Measurements from ENCODE around the gene ANP32B.
A peak's percentile ranks its signal among the peaks of the same experiment; 100 is the strongest.
"Not testable (repeated sequence)": the region's sequence is repeated elsewhere in the genome, so short reads cannot be mapped to it uniquely, and the experiment has no call there.

ANP32B gene

DNA sequence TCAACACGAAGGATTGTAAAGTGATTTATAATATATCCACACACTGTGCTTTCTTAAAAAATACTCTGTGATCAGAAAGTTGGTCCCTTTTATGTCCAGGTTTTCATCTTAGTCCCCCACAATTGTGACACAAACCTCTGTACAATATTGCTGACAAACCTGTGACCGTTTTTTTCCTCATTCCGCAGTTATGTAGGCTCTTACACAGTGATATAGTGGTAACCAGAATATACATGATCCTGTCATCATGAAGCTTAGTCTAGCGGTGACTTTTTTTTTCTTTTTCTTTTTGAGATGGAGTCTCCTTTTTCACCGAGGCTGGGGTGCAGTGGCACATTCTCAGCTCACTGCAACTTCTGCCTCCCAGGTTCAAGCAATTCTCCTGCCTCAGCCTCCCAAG is 8.7 kb downstream of the ANP32B start:
- FAIRE-seq: no peak
- DNase-seq (ENCODE audit: low spot score): no peak

- no peak for FAIRE-seq
- DNase-seq (ENCODE audit: low spot score): no peak
Observed at GRCh38 chr9:97992219-97992618, 9.1 kb downstream of the ANP32B start.

- FAIRE-seq (no peak), DNase-seq (ENCODE audit: low spot score) (no peak)
Observed at GRCh38 chr9:97993000-97993399, 9.9 kb downstream of the ANP32B start.

DNA sequence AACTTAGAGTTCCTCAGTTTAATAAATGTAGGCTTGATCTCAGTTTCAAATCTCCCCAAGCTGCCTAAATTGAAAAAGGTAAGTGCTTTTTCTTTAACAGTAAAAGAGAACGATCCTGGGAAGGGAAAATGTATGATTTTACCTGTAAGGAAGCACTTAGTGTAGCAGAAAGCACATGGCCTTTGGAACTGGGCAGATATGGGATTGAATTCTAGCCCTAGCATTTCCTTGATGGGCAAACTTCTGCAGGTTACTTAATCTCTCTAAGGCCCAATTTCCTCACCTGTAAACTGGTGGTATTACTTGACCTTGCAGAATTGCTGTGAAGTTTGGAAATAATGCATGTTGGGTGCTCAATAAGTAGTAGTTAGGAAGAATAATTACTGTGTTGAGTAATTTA is 11.6 kb downstream of the ANP32B start:
- DNase-seq (ENCODE audit: low spot score) (no peak), FAIRE-seq (no peak)

DNA sequence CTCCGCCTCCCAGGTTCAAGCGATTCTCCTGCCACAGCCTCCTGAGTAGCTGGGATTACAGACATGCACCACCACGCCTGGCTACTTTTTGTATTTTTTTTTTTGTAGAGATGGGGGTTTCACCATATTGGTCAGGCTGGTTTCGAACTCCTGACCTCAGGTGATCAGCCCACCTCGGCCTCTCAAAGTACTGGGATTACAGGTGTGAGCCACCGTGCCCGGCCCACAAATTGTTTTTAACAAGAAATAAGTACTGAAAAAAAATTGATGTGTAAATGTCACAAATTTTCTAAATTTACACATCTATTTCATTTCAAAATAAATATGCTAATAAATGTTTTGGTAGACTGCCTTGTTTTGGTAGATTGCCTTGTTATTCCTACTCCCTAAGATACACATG is 13.5 kb downstream of the ANP32B start:
- not testable (repeated sequence) for DNase-seq (ENCODE audit: low spot score); FAIRE-seq

- no peak for DNase-seq (ENCODE audit: low spot score)
- no peak for FAIRE-seq
Observed at GRCh38 chr9:97997330-97998276, 14.5 kb downstream of the ANP32B start.

DNA sequence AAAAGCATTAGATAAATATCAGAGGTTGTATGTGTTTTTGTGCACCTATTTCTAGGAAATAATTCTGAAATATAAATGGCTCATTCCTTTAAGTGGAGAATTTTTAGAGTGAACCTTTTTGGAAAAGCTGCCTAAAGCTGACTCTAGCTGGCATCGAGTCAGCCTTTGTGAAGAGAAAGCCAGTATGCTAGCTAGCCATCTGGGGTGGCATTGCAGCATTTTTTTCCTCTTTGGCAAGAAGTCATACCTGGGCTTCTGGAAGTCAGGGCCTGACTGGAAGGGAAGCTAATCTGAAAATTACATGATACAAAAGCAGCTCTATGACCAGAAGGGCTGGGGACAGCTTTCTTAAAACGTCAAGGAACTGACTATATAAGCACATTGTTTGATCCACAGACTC is 19.7 kb downstream of the ANP32B start:
- FAIRE-seq (no peak), DNase-seq (ENCODE audit: low spot score) (no peak)

- FAIRE-seq: no peak
Observed at GRCh38 chr9:98006127-98006796, 23.1 kb downstream of the ANP32B start.

GRCh38 chr9:98007251-98007928 is 24.2 kb downstream of the ANP32B start:
- no peak for FAIRE-seq
- DNase-seq (ENCODE audit: low spot score): no peak

More at GRCh38 chr9:98006127-98006796, 23.1 kb downstream of the ANP32B start:
- no peak for DNase-seq (ENCODE audit: low spot score)

DNA sequence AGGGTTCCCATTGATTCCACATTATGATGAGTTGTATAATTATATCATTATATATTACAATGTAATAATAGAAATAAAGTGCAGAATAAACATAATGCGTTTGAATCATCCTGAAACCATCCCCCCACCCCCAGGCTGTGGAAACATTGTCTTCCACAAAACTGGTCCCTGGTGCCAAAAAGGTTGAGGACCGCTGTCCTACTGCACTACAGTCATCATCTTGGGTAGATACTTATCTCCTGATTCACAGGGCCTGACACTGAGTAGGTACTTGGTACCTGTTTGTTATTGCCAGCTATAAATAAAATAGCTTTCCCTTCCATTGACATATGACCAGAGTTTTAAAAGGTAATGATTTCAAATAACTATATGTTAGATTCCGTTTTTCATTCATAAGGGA is 25.6 kb downstream of the ANP32B start:
- no peak for FAIRE-seq
- no peak for DNase-seq (ENCODE audit: low spot score)

- FAIRE-seq (no peak), DNase-seq (ENCODE audit: low spot score) (no peak)
Observed at GRCh38 chr9:98009437-98009836, 26.3 kb downstream of the ANP32B start.

GRCh38 chr9:98009936-98010335 is 26.8 kb downstream of the ANP32B start:
- no peak for DNase-seq (ENCODE audit: low spot score)

GRCh38 chr9:98010445-98010844 is 27.3 kb downstream of the ANP32B start:
- no peak for FAIRE-seq
- peak; percentile 65 for DNase-seq (ENCODE audit: low spot score)

More at GRCh38 chr9:98009936-98010335, 26.8 kb downstream of the ANP32B start:
- FAIRE-seq: no peak

DNA sequence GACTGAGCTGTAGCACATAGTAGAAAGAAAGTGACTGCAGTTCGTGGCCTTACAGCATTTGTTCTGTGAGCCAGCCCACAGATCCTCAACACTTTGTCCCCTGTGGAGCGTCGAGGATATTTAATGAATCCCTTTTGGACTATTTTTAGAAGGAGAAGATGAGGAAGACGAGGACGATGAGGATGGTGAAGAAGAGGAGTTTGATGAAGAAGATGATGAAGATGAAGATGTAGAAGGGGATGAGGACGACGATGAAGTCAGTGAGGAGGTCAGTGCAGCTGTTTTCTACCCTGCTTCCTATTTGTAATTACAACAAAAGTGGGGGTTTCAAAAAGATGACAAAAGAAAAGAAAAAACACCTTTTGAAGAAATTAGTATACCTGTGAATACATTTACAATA is 28.0 kb downstream of the ANP32B start:
- no peak for DNase-seq (ENCODE audit: low spot score)
- no peak for FAIRE-seq

- DNase-seq (ENCODE audit: low spot score): no peak
- no peak for FAIRE-seq
Observed at GRCh38 chr9:98016137-98016680, 33.1 kb downstream of the ANP32B start.

DNA sequence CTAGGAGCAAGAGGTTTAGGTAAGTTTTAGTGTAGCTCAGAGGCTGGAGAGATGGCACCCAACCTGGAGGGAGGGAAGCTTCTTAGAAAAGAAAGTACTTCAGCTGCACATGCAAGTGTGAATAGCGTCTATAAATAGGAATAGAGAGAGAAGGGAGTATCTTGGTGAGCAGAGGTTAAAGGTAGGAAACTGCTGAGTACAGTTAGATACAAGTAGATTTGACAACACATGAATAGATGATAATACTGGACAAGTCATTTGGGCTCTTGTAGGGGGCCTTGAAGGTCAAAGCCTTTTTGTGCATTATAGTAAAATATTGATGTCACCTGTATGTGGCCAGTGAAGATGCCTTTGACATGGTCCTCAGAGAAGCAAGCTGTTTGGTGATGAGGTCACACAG is 34.2 kb downstream of the ANP32B start:
- DNase-seq (ENCODE audit: low spot score) (no peak), FAIRE-seq (no peak)

- DNase-seq (ENCODE audit: low spot score) (no peak), FAIRE-seq (no peak)
Observed at GRCh38 chr9:98018347-98018746, 35.2 kb downstream of the ANP32B start.

DNA sequence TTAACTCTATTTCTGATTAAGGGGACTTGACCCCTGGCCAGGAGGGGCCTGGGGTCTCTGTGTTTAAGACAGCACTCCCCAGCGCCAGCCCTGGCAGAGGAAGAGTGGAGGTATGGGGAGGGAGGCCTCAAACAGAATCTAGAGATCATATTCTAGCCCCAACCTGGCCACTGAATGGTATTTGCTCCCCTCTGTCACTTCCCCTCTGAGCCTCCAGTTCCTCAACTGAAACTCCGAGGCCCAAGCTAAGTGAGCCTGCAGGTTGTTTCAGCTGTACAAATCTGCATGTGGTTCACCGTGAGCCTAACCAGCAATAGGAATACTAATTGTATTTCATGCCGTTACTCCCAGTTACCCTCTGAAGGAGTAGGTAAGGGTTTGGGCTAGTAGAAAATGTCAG is 36.0 kb downstream of the ANP32B start:
- FAIRE-seq (no peak), DNase-seq (ENCODE audit: low spot score) (no peak)

- FAIRE-seq: not testable (repeated sequence)
Observed at GRCh38 chr9:98019869-98020268, 36.7 kb downstream of the ANP32B start.

DNA sequence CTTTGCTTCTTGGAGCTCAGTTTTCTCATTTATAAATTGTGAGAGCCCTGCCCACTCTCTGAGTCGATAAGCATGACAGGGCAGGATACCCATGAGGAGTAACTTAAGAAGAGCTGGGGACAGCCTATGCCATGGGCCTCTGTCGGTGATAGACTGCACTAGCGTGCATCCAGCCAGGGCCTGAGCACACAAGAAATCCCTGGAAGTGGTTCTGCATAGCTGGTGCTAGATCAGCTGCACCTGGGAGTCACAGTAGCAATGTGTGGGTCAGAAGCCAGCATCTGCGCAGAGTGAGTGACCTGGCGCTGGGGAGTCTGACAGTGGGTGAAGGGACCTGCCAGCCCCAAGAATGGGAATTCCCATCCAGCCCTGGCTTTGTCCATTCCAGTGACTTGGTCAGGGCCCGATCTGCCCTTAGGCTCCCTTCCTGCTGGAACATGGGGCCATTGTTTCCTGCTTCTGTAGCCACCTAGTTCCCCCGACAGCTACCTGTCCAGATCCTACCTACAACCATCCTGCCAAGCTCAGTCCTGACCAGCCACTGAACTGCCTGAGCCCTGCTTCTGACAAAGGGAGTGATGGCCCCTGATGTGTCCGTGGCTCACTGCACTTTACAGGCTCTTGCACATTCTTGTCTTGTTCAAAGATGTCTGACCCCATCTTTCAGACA is 37.5 kb downstream of the ANP32B start:
- DNase-seq (ENCODE audit: low spot score): no peak
- no peak for FAIRE-seq

More at GRCh38 chr9:98019869-98020268, 36.7 kb downstream of the ANP32B start:
- not testable (repeated sequence) for DNase-seq (ENCODE audit: low spot score)

Data from RCC 7860 (cell line).